Fibroblast of skin of scalp (primary cell): ENCODE data around the gene KIF5B. TPM values are rescaled to one million over a fixed set of nuclear protein-coding genes. Genes with fewer than 3 reads are reported as not detected.
"Not testable (repeated sequence)": the region's sequence is repeated elsewhere in the genome, so short reads cannot be mapped to it uniquely, and the experiment has no call there.

Experiments
- DNase-seq: peaks from one replicate; pipeline ENCODE4 v3.0.0-alpha.2; 2013
- polyA plus RNA-seq, 2 experiments: library from polyadenylated mRNA; unstranded; fragments of 120-200 nt; gene quantifications; one replicate each; pipeline ENCODE4 v1.2.1, GENCODE V29; 2013; ENCODE audit not compliant: insufficient read length in 2 of 2

Gene KIF5B
- 158 TPM for polyA plus RNA-seq (2013, experiment 1 of 2; ENCODE audit: insufficient read length)
- 187 TPM for polyA plus RNA-seq (2013, experiment 2 of 2; ENCODE audit: insufficient read length)

- peak; percentile 89 for DNase-seq
Measured at GRCh38 chr10:32056136-32057035, at the start of gene KIF5B. TSS of gene KIF5B (minus strand) at chr10:32056425. CDS start at chr10:32055973, 452 bp downstream.

GRCh38 chr10:32105782-32106382 is 49.7 kb upstream of the KIF5B start:
- no peak for DNase-seq

GRCh38 chr10:32104622-32105509 is 48.6 kb upstream of the KIF5B start:
- DNase-seq = peak; percentile 13

- DNase-seq = no peak
Measured at GRCh38 chr10:32104181-32104580, 48.0 kb upstream of the KIF5B start.

- DNase-seq = no peak
Measured at GRCh38 chr10:32103721-32104120, 47.5 kb upstream of the KIF5B start.

GRCh38 chr10:32098566-32099259 is 42.5 kb upstream of the KIF5B start:
- DNase-seq = not testable (repeated sequence)

- no peak for DNase-seq
Measured at GRCh38 chr10:32095116-32095733, 39.0 kb upstream of the KIF5B start.

GRCh38 chr10:32093650-32094049 is 37.4 kb upstream of the KIF5B start:
- DNase-seq = no peak

- DNase-seq = no peak
Measured at GRCh38 chr10:32091046-32091445, 34.8 kb upstream of the KIF5B start.

- DNase-seq = no peak
Measured at GRCh38 chr10:32084185-32084851, 28.1 kb upstream of the KIF5B start.

GRCh38 chr10:32077896-32078485 is 21.8 kb upstream of the KIF5B start:
- peak; percentile 80 for DNase-seq

GRCh38 chr10:32073659-32074058 is 17.4 kb upstream of the KIF5B start:
- no peak for DNase-seq

GRCh38 chr10:32073128-32073527 is 16.9 kb upstream of the KIF5B start:
- no peak for DNase-seq

GRCh38 chr10:32072025-32072800 is 16.0 kb upstream of the KIF5B start:
- no peak for DNase-seq

GRCh38 chr10:32070645-32071044 is 14.4 kb upstream of the KIF5B start:
- DNase-seq = no peak

- no peak for DNase-seq
Measured at GRCh38 chr10:32068569-32068968, 12.3 kb upstream of the KIF5B start.

- not testable (repeated sequence) for DNase-seq
Measured at GRCh38 chr10:32067931-32068330, 11.7 kb upstream of the KIF5B start.

GRCh38 chr10:32065856-32066255 is 9.6 kb upstream of the KIF5B start:
- DNase-seq = peak; percentile 81

GRCh38 chr10:32061440-32061839 is 5.2 kb upstream of the KIF5B start:
- no peak for DNase-seq

- no peak for DNase-seq
Measured at GRCh38 chr10:32060347-32060746, 4.1 kb upstream of the KIF5B start.
